IPS-NIHi7 (cell line): ENCODE measurements around the gene ZNF764.

Experiments
- DNase-seq: peaks from one replicate; pipeline ENCODE4 v3.0.0; 2012; ENCODE audit warnings: mixed read lengths; ENCODE audit errors: extremely low spot score

Gene ZNF764

GRCh38 chr16:30570636-30571444 is 12.7 kb upstream of the ZNF764 start:
- DNase-seq: peak; percentile 37

- no peak for DNase-seq
Observed at GRCh38 chr16:30569746-30570635, 11.8 kb upstream of the ZNF764 start.

- DNase-seq: no peak
Observed at GRCh38 chr16:30569281-30569680, 11.1 kb upstream of the ZNF764 start.

GRCh38 chr16:30567991-30568638 is 9.9 kb upstream of the ZNF764 start:
- DNase-seq: no peak

- DNase-seq: no peak
Observed at GRCh38 chr16:30567160-30567990, 9.2 kb upstream of the ZNF764 start.

GRCh38 chr16:30566531-30566930 is 8.4 kb upstream of the ZNF764 start:
- no peak for DNase-seq

- no peak for DNase-seq
Observed at GRCh38 chr16:30565984-30566383, 7.8 kb upstream of the ZNF764 start.

GRCh38 chr16:30565526-30565925 is 7.4 kb upstream of the ZNF764 start:
- no peak for DNase-seq

- DNase-seq: no peak
Observed at GRCh38 chr16:30562021-30562420, 3.8 kb upstream of the ZNF764 start.

GRCh38 chr16:30561089-30561816 is 3.1 kb upstream of the ZNF764 start:
- no peak for DNase-seq

GRCh38 chr16:30559690-30560089 is 1.5 kb upstream of the ZNF764 start:
- no peak for DNase-seq

- no peak for DNase-seq
Observed at GRCh38 chr16:30558789-30559377, 709 bp upstream of the ZNF764 start.

- no peak for DNase-seq
Observed at GRCh38 chr16:30557707-30557956, 542 bp downstream of the ZNF764 start.

GRCh38 chr16:30556125-30556473 is 2.1 kb downstream of the ZNF764 start:
- DNase-seq: no peak

- no peak for DNase-seq
Observed at GRCh38 chr16:30555315-30556124, 2.7 kb downstream of the ZNF764 start.

- no peak for DNase-seq
Observed at GRCh38 chr16:30554557-30555314, 3.4 kb downstream of the ZNF764 start.

- no peak for DNase-seq
Observed at GRCh38 chr16:30553393-30553899, 4.7 kb downstream of the ZNF764 start.

GRCh38 chr16:30552956-30553355 is 5.2 kb downstream of the ZNF764 start:
- DNase-seq: no peak

GRCh38 chr16:30551781-30552180 is 6.4 kb downstream of the ZNF764 start:
- no peak for DNase-seq
